ENCODE data around the gene DUOX2. TPM values are rescaled to one million over a fixed set of nuclear protein-coding genes. Genes with fewer than 3 reads are reported as not detected.
A peak's percentile ranks its signal among the peaks of the same experiment; 100 is the strongest.

Gene DUOX2
- 1 to 10 TPM in 1 of 3 donors, not detected in 2; 2.5 TPM for total RNA-seq
- 0.02 TPM for total RNA-seq (2013)

- Mint-ChIP-seq H3K4me1 (peaks cover 14 to 29% of the 10 kb centered on the region in 2 donors), H3K36me3 (no peaks in the 10 kb centered on the region), H3K27me3 (ENCODE audit: low read depth in 2 of 2) (peaks cover 78 to 79% of the 10 kb centered on the region in 2 donors), H3K4me3 (no peak within 1 kb of the TSS), H3K9me3 (no peaks in the 10 kb centered on the region), H3K27ac (no peak within 1 kb of the TSS)
- Histone ChIP-seq H3K27ac (ENCODE audit: low read length) (no peak within 1 kb of the TSS), H3K4me3 (ENCODE audit: low read length) (no peak within 1 kb of the TSS), H3K36me3 (ENCODE audit: control insufficient read depth, insufficient read depth, low read length) (no peaks in the 10 kb centered on the region), H3K9me3 (ENCODE audit: control insufficient read depth, insufficient read depth, low read length) (no peaks in the 10 kb centered on the region), H3K27me3 (ENCODE audit: control insufficient read depth, insufficient read depth, low read length) (peaks cover 66% of the 10 kb centered on the region), H3K4me1 (ENCODE audit: control insufficient read depth, insufficient read depth, low read length) (peaks cover 31% of the 10 kb centered on the region)
- ATAC-seq (no peak), DNase-seq (no peak)
- TF ChIP-seq CTCF (IDR thresholded peaks at IDR 0.05): no peak
- intact Hi-C loops (cut with micrococcal nuclease): no loop called here
- WGBS (ENCODE audit: insufficient coverage): 3% methylated on average over 42 of the region's 42 CpGs
These were observed at the start of gene DUOX2, which contains the start of gene DUOXA2 for GRCh38 chr15:45114076-45114750. TSS of gene DUOX2 (minus strand) at chr15:45114172. CDS start at chr15:45113411, 761 bp downstream. TSS of gene DUOXA2 (plus strand) at chr15:45114326. CDS start at chr15:45114606, 280 bp downstream.

- intact Hi-C loops (cut with micrococcal nuclease): loop anchor here (1.0 kb wide), 2 partner anchors 236 to 295 kb away; no protein-coding TSS in a partner anchor
- H3K27ac Mint-ChIP-seq: peak overlapping the region in 1 of 2 donors; percentile 68
- H3K4me3 Mint-ChIP-seq: no peak overlapping the region
- no peak for ATAC-seq
- H3K27me3 ChIP-seq (ENCODE audit: control insufficient read depth, insufficient read depth, low read length): no peaks in the 10 kb centered on the region
- H3K27me3 Mint-ChIP-seq (ENCODE audit: low read depth in 2 of 2): no peaks in the 10 kb centered on the region
- H3K9me3 ChIP-seq (ENCODE audit: control insufficient read depth, insufficient read depth, low read length): no peaks in the 10 kb centered on the region
- 94% methylated on average over 9 of the region's 9 CpGs for WGBS (ENCODE audit: insufficient coverage)
- peaks cover 15 to 41% of the 10 kb centered on the region in 2 donors for H3K4me1 Mint-ChIP-seq
- no peak overlapping the region for H3K4me3 ChIP-seq (ENCODE audit: low read length)
- no peak for TF ChIP-seq CTCF (IDR thresholded peaks at IDR 0.05)
- no peak overlapping the region for H3K27ac ChIP-seq (ENCODE audit: low read length)
- peaks cover 34% of the 10 kb centered on the region for H3K4me1 ChIP-seq (ENCODE audit: control insufficient read depth, insufficient read depth, low read length)
- no peak for DNase-seq
- no peaks in the 10 kb centered on the region for H3K36me3 Mint-ChIP-seq
- no peaks in the 10 kb centered on the region for H3K36me3 ChIP-seq (ENCODE audit: control insufficient read depth, insufficient read depth, low read length)
- no peaks in the 10 kb centered on the region for H3K9me3 Mint-ChIP-seq
These were observed 49.5 kb upstream of the DUOX2 start for GRCh38 chr15:45163508-45163856.

- peak; percentile 65 for TF ChIP-seq CTCF (IDR thresholded peaks at IDR 0.05)
- Histone ChIP-seq H3K9me3 (ENCODE audit: control insufficient read depth, insufficient read depth, low read length) (no peaks in the 10 kb centered on the region), H3K27me3 (ENCODE audit: control insufficient read depth, insufficient read depth, low read length) (no peaks in the 10 kb centered on the region), H3K27ac (ENCODE audit: low read length) (no peak overlapping the region), H3K4me3 (ENCODE audit: low read length) (no peak overlapping the region), H3K36me3 (ENCODE audit: control insufficient read depth, insufficient read depth, low read length) (no peaks in the 10 kb centered on the region), H3K4me1 (ENCODE audit: control insufficient read depth, insufficient read depth, low read length) (peaks cover 30% of the 10 kb centered on the region)
- Mint-ChIP-seq H3K36me3 (no peaks in the 10 kb centered on the region), H3K27ac (peak overlapping the region in 1 of 2 donors; percentile 68), H3K4me1 (peaks cover 17 to 42% of the 10 kb centered on the region in 2 donors), H3K27me3 (ENCODE audit: low read depth in 2 of 2) (no peaks in the 10 kb centered on the region), H3K9me3 (no peaks in the 10 kb centered on the region), H3K4me3 (no peak overlapping the region)
- DNase-seq (peak; percentile 60 to 77), ATAC-seq (peak; percentile 45 to 52 (median 46))
- 15% methylated on average over 7 of the region's 7 CpGs for WGBS (ENCODE audit: insufficient coverage)
- intact Hi-C loops (cut with micrococcal nuclease): loop anchor here (1.0 kb wide), 2 partner anchors 236 to 295 kb away; no protein-coding TSS in a partner anchor
These were observed 49.0 kb upstream of the DUOX2 start for GRCh38 chr15:45162771-45163507.
